ENCODE data around the gene NMS.

NMS gene

DNA sequence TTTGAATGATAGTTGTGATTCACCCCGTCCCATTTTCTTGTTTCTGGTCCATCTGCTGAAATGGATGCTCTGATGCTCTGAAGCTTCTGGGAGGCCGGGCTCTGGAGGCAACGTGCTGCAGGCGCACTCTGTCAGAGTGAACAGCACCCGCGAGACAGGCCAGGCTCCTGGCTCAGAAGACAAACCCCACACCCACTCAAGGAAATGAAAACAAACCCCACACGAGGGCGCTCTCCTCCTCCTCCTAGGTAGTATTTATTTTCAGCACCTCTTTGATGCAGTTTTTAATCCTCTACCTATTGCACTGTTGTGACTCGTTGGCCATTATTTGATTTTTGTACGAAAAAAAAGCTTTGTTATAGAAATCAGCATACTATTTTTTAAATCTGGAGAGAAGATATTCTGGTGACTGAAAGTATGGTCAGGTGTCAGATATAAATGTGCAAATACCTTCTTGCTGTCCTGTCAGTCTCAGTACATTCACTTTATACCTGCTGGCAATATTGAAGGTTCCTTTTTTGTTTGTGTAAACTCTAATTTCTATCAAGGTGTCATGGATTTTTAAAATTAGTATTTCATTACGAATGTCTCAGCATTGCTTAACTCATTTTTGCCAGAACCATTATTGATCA is 42.5 kb upstream of the NMS start:
- TF ChIP-seq, protein P1, sequence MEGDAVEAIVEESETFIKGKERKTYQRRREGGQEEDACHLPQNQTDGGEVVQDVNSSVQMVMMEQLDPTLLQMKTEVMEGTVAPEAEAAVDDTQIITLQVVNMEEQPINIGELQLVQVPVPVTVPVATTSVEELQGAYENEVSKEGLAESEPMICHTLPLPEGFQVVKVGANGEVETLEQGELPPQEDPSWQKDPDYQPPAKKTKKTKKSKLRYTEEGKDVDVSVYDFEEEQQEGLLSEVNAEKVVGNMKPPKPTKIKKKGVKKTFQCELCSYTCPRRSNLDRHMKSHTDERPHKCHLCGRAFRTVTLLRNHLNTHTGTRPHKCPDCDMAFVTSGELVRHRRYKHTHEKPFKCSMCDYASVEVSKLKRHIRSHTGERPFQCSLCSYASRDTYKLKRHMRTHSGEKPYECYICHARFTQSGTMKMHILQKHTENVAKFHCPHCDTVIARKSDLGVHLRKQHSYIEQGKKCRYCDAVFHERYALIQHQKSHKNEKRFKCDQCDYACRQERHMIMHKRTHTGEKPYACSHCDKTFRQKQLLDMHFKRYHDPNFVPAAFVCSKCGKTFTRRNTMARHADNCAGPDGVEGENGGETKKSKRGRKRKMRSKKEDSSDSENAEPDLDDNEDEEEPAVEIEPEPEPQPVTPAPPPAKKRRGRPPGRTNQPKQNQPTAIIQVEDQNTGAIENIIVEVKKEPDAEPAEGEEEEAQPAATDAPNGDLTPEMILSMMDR (IDR thresholded peaks at IDR 0.05; ENCODE audit: low read depth, low read length), result peak; percentile 60
- no peak for TF ChIP-seq EZH2phosphoT487 (IDR thresholded peaks at IDR 0.05; ENCODE audit: low read depth)
- Histone ChIP-seq H3K27me3 (ENCODE audit: low read depth, low read length) (no peaks in the 10 kb centered on the region), H3K79me2 (ENCODE audit: low read length) (no peaks in the 10 kb centered on the region), H2AFZ (ENCODE audit: low read depth, low read length) (no peak overlapping the region), H3K9ac (ENCODE audit: low read length) (no peak overlapping the region), H3K4me2 (ENCODE audit: low read length) (peak overlapping the region; percentile 6; the same call in 1 of the 2 replicates), H3K4me3 (ENCODE audit: low read length) (no peak overlapping the region), H3K36me3 (replicated peaks; ENCODE audit: low read depth, low read length) (no peaks in the 10 kb centered on the region), H3K27ac (ENCODE audit: low read length) (no peak overlapping the region), H4K20me1 (ENCODE audit: insufficient read depth, low read length) (no peaks in the 10 kb centered on the region), H3K4me1 (ENCODE audit: low read length) (peaks cover 7% of the 10 kb centered on the region), H3K9me3 (ENCODE audit: insufficient read depth, low read length) (no peaks in the 10 kb centered on the region)

DNA sequence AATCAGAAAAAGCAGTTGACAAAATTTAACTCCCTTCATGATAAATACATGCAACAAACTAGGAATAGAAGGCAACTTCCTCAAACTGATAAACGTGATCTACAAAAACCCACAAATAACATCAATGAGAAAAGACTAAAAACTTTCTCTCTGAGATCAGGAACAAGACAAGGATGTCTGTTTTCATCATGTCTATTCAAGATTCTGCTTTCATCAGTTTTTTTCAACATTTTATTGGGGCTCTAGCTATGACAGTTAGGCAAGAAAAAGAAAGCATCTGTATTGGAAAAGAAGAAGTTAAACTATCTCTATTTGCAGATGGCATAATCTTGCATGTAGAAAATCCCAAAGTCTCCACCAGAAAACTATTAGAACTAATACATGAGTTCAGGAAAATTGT is 40.6 kb upstream of the NMS start:
- Histone ChIP-seq H3K9ac (ENCODE audit: low read length) (no peak overlapping the region), H3K4me2 (ENCODE audit: low read length) (no peak overlapping the region), H3K9me3 (ENCODE audit: insufficient read depth, low read length) (no peaks in the 10 kb centered on the region), H3K36me3 (replicated peaks; ENCODE audit: low read depth, low read length) (no peaks in the 10 kb centered on the region), H4K20me1 (ENCODE audit: insufficient read depth, low read length) (no peaks in the 10 kb centered on the region), H3K79me2 (ENCODE audit: low read length) (no peaks in the 10 kb centered on the region), H3K27ac (ENCODE audit: low read length) (no peak overlapping the region), H3K4me3 (ENCODE audit: low read length) (no peak overlapping the region), H3K27me3 (ENCODE audit: low read depth, low read length) (no peaks in the 10 kb centered on the region), H2AFZ (ENCODE audit: low read depth, low read length) (no peak overlapping the region), H3K4me1 (ENCODE audit: low read length) (0 out of 2 replicates have a peak, but pooled peaks cover 5% of the 10 kb centered on the region)
- TF ChIP-seq, protein P1 (IDR thresholded peaks at IDR 0.05; ENCODE audit: low read depth, low read length), result no peak
- TF ChIP-seq EZH2phosphoT487 (IDR thresholded peaks at IDR 0.05; ENCODE audit: low read depth), result no peak

DNA sequence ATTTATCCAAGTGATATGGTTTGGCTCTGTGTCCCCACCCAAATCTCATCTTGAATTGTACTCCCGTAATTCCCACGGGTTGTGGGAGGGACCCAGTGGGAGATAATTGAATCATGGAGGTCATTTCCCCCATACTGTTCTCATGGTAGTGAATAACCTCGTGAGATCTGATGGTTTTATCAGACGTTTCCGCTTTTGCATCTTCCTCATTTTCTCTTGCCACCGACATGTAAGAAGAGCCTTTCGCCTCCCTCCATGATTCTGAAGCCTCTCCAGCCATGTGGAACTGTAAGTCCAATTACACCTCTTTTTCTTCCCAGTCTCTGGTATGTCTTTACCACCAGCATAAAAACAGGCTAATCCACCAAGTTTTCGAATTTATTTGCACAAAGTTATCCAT is 32.5 kb upstream of the NMS start:
- Histone ChIP-seq H3K27me3 (ENCODE audit: low read depth, low read length) (no peaks in the 10 kb centered on the region; the same call in 1 of the 2 replicates), H3K4me2 (ENCODE audit: low read length) (no peak overlapping the region), H4K20me1 (ENCODE audit: insufficient read depth, low read length) (no peaks in the 10 kb centered on the region), H3K9me3 (ENCODE audit: insufficient read depth, low read length) (no peaks in the 10 kb centered on the region), H3K36me3 (replicated peaks; ENCODE audit: low read depth, low read length) (no peaks in the 10 kb centered on the region), H3K79me2 (ENCODE audit: low read length) (no peaks in the 10 kb centered on the region), H3K4me1 (ENCODE audit: low read length) (no peaks in the 10 kb centered on the region), H3K27ac (ENCODE audit: low read length) (no peak overlapping the region), H3K4me3 (ENCODE audit: low read length) (no peak overlapping the region), H3K9ac (ENCODE audit: low read length) (no peak overlapping the region), H2AFZ (ENCODE audit: low read depth, low read length) (no peak overlapping the region)
- no peak for TF ChIP-seq EZH2phosphoT487 (IDR thresholded peaks at IDR 0.05; ENCODE audit: low read depth)
- TF ChIP-seq, protein P1 (IDR thresholded peaks at IDR 0.05; ENCODE audit: low read depth, low read length), result no peak

DNA sequence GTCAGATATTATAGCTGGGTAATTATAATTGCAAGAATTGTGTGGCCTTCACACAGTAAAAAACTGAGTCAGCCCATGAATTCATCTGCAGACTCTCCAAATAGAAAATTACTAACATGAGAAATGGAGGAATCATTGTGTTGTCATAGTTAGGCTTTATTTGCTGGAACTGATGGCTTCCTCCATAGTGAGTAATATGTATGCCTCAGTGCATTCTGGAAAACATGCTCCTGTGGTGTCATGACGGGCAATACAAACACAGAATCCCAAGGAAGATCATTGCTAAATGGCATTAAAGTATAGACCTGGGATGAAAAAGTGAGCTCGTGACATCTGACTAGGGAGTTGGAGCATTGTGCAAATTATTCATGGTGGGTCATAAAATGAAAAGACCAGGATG is 23.6 kb upstream of the NMS start:
- Histone ChIP-seq H3K79me2 (ENCODE audit: low read length) (no peaks in the 10 kb centered on the region), H3K27ac (ENCODE audit: low read length) (no peak overlapping the region), H4K20me1 (ENCODE audit: insufficient read depth, low read length) (no peaks in the 10 kb centered on the region), H3K9ac (ENCODE audit: low read length) (no peak overlapping the region), H2AFZ (ENCODE audit: low read depth, low read length) (no peak overlapping the region), H3K36me3 (replicated peaks; ENCODE audit: low read depth, low read length) (no peaks in the 10 kb centered on the region), H3K4me1 (ENCODE audit: low read length) (no peaks in the 10 kb centered on the region), H3K9me3 (ENCODE audit: insufficient read depth, low read length) (no peaks in the 10 kb centered on the region), H3K4me3 (ENCODE audit: low read length) (no peak overlapping the region), H3K4me2 (ENCODE audit: low read length) (no peak overlapping the region), H3K27me3 (ENCODE audit: low read depth, low read length) (no peaks in the 10 kb centered on the region)
- TF ChIP-seq, protein P1 (IDR thresholded peaks at IDR 0.05; ENCODE audit: low read depth, low read length), result no peak
- no peak for TF ChIP-seq EZH2phosphoT487 (IDR thresholded peaks at IDR 0.05; ENCODE audit: low read depth)

Measured in OCI-LY3 (cell line).